ENCODE data around the gene MOSPD2.

DNA sequence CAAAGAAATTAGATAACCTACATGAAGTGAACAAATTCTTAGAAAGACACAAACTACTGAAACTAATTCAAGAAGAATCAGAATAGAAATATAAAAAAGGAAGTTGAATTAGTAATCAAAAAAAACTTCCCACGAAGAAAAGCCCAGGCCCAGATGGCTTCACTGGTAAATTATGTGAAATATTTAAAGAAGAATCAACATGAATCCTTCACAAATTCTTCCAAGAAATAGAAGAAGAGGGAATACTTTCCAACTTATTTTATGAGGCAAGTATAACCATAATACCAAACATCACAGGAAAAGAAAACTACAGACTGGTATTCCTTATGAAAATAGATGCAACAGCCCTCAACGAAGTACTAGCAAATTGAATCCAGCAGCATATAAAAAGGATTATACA is 30.7 kb downstream of the MOSPD2 start:
- TF ChIP-seq POLR2A (IDR thresholded peaks at IDR 0.05; ENCODE audit: low read length) (no peak), GATA1 (IDR thresholded peaks at IDR 0.05; ENCODE audit: low read depth, low read length) (no peak)

All from erythroblast (primary cell).